Measurements from ENCODE around the gene FSTL1.
A peak's percentile ranks its signal among the peaks of the same experiment; 100 is the strongest.

Gene FSTL1

DNA sequence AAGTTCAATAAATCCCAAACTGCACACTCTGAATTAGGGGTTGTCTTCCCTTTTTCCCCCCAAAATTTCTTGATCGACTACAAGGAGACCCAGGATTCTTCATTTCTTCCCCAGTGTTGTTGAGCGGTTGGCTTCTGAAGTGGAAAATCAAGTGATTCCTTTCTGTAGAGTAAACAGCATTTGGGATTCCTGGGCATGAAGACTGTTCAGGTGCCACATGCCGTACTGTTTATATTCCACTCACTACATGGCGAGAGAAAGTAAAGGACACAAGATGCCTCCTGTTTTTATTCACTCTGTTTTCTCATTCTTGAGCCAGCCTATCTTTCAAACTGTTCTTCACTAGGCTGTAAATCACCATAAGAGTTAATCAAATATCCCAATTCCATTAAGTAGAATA is 12.6 kb downstream of the FSTL1 start:
- no peak for DNase-seq

GRCh38 chr3:120437559-120437958 is 13.2 kb downstream of the FSTL1 start:
- DNase-seq, result no peak

DNA sequence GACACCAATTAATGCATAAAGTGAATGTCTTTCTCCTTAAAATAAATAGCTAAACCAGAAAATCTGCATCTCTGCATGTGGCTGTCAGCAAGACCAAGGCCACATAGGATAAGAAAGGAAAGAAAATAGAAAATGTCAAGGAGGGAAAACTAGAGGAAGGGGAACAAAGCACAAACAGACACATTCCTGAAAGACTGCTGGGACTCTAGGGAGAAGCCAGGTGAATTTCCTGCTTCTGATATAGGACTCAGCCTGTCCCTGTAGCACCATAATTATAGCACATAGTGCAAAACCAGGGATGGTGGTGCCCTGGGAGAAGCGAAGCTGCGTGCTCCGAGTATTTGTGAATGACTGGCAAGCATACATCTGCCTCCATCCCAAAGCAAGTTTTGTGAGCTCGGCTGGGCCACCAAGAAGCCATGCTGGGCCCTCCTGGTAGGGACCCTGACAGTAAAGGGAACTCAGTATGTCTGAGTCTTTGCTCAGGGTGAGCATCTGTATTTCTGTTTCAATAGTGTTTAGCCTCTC is 14.2 kb downstream of the FSTL1 start:
- no peak for DNase-seq

DNA sequence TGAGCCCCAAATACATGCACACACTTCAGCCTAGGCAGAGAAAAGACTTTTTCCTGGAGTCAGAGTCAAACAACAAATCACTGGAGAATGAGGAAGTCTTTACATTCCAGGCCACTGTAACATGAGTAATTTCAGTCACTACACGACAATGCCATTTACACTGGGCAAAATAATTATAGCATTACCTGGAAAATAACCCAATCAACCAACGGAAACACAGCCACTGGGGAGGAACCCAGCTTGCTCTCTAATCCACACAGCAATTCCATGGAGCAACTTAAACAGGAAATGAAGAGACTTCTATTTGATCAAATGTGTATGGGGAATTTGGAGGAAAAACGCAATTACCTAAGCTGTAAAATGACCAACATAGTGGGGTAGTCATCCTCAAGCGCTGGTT is 15.2 kb downstream of the FSTL1 start:
- no peak for DNase-seq

GRCh38 chr3:120433662-120434331 is 17.0 kb downstream of the FSTL1 start:
- no peak for DNase-seq

- DNase-seq, result no peak
These were observed 18.5 kb downstream of the FSTL1 start for GRCh38 chr3:120432150-120432860.

DNA sequence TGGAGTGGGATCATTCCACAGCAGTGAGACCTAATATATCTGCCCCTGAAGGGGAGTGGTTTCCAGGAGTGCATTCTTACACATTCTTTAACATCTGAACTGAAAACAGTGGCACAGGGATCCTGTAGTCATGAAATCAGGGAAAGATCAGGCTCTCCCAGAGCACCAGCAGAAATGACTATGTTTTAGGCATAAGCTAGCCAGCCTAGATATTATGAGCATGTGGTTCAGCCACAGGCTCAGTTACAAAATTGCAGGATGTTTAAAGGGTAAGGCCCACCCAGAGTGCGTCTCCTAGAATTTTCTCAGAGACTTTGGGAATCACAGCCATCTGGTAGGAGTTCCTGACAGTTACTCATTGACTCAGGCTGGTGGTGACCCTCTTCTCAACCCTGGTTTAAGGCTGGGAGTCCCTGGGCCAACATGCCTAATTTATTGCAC is 20.9 kb downstream of the FSTL1 start:
- DNase-seq, result no peak

- no peak for DNase-seq
These were observed 21.9 kb downstream of the FSTL1 start for GRCh38 chr3:120428924-120429323.

GRCh38 chr3:120427201-120427600 is 23.6 kb downstream of the FSTL1 start:
- DNase-seq, result no peak

- no peak for DNase-seq
These were observed 25.1 kb downstream of the FSTL1 start for GRCh38 chr3:120425572-120426250.

- no peak for DNase-seq
These were observed 25.7 kb downstream of the FSTL1 start for GRCh38 chr3:120424976-120425570.

- no peak for DNase-seq
These were observed 26.3 kb downstream of the FSTL1 start for GRCh38 chr3:120424506-120424905.

GRCh38 chr3:120423432-120423831 is 27.4 kb downstream of the FSTL1 start:
- no peak for DNase-seq

DNA sequence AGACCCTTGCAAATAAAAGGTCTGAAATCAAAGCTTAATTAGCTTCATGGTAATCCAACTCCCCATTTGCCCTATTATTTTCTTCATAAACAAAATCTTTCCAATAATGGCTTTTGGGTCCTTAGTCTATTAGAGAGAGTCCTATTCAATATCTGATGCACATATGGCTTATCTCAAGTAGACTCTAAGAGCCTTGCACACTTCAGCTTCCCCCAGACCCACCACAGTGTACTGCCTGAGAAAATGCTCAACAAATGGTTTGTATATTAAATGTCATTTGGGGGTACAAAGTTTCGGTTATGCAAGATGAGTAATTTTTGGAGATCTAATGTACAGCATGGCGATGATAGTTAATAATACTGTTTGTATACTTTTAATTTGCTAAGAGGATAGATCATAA is 28.9 kb downstream of the FSTL1 start:
- DNase-seq, result no peak

DNA sequence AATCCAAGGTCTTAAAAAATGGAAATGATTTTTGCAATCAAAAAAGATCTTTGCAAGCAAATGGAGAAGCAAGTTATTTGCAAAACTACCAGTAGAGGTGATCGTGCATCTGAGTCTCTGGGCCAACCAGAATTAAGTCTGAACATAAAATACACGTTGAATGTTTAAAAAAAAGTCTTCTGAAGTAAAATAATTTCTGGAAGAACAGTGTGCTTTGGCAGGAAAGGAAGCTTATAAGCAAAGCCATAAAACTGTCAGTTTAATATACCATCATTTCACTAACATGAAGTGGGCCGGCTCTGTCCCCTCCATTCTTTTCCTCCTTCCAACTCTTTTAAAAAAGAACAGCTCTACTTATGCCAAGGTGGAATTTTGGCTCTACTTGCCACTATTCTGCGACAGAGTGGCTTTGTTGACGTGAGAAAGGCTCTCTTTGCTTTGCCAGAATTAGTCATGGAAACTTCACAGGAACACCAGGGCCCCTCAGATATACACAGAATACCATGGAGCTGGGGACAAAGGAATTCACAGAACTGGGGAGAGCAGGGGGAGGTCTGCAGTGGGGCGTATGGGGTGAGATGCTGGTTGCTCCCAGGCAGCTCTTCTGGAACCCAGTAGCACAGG is 29.8 kb downstream of the FSTL1 start:
- DNase-seq, result no peak

DNA sequence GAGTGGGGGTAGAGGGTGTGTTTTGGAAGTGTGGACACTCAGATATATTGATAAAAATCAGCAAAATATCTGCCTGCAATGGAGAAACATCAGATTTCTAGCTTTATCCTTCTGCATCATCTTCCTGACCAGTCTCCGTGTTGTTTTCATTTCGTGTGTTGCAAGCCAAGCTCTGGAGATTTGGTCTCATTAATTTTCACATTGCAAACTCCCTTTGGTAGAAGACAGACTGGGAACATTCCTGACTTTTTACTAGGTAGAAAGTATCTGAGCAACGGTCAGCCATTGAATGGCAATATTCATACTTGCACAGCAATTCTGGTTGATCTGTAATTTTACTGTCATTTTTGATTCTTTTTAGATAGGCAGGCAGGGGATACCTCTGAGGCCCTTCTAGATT is 30.4 kb downstream of the FSTL1 start:
- DNase-seq, result no peak

DNA sequence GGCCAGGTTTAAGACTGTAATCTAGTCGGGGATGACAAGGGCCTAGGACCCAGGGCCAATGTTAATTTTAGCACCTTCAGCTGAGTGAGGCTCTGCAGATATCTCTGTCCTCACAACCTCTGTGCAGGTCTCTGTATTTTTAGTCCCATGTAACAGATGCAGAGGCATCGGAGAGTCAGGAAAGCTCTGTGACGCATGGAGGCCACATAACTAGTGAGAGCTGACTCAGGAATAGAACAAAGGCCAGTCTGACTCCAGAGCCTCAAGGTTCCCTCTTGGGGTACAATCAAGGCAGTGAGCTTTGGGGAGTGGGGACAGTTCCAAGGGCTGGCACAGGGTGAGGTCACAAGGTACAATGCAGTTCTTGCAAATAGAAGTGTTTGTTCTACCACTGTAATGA is 31.0 kb downstream of the FSTL1 start:
- DNase-seq, result no peak

DNA sequence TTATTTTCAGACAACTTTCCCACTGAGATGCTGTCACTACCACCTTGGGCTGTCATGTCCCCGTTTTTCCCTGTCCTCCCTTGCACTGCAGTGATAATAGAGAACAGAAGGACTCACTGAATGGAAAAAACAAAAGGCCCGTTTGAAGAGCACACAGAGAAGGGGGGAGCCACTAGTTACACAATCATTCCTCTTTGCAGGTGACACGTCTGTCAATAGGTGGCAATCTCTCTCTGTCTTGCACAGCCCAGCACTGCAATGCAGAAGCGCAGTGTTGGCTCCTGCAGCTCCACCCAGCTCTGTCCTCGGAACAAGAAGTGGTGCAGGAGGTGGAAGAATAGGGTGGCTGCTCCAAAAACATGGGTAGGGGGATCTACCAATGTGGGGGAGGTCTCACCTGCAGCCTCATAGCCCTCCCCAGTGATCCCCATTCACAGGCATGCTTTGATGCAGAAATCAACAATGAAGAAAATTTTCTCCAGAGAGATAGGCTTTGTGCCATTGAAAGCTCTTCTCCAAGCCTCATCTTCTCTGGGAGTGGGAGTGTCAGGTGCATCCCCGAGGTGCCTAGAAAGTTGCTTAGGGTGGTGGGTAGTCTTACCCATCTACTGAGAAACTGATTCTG is 31.8 kb downstream of the FSTL1 start:
- no peak for DNase-seq

- DNase-seq, result no peak
These were observed 32.3 kb downstream of the FSTL1 start for GRCh38 chr3:120418446-120418845.

DNA sequence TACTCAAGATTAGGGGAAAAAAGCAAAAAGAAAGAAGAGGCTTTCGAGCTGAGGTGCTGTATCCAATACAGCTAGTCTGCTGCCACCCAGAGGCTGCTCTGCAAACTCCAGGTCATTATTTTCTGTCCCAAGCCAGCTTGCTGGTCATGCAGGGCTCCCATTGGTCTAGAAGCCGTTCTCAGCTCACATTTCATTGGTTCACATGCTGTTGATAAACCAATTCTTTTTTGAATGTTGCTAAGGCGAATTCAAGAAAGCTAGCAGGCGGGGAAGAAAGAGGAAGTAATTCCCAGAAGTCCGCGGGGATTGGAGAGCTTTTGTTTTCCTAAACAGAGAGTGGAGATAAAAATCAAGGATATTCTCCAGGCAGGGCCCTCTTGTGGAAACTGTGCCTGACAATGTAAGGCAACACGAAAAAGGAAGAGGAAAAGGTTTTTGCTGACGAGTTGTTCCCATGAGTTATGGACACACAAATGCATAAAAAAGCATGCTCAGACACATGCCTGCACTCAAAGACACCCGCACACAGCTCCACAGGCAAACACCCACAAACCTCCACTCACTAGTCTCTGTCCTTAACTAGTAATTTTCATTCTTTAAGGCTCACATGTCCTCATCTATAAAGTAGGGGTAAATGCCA is 33.4 kb downstream of the FSTL1 start:
- peak; percentile 81 to 83 for DNase-seq

DNA sequence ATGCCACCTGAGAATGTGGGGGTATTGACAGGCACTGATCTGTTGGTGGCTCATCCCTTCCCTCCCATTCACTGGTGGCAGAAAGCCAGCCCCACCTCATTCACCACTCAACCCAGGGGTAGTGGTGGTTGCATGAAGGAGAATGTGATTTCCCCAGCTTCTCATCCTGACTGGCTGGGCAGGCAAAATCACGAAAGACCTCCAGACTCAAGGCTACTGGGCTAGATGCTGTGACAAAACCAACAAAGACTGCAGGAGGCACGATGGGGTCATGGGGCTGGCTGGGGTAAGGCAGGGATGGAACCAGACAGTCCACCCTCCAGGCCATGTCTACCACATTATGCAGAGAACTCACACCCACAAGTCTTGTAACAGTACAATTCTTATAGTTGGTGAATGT is 33.9 kb downstream of the FSTL1 start:
- no peak for DNase-seq

DNA sequence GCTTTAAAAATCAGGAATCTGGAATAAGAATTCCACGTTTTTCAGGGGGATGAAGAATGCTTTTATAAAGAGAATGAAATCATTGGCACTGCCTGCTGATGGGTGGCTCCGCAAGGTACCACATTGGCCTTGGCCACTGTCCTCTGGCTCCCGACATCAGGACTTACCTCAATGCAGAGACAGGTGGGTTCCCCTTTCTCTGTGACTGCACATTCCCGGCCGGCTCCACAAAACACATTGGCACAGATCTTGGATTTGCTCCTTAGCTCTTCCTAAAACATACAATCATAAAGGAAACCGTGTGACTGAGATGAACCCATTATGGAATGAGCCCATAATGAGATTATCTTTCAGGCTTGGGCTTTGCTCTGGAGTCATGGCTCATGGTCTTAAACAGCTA is 35.0 kb downstream of the FSTL1 start:
- no peak for DNase-seq

All from activated CD4-positive, alpha-beta T cell treated with anti-CD3 and anti-CD28 coated beads, Interleukin-2, amount 50 U/mL, for 4 hours (primary cell).